H1 (cell line): ENCODE measurements around the gene CCDC30. TPM values are rescaled to one million over a fixed set of nuclear protein-coding genes. Genes with fewer than 3 reads are reported as not detected.

Experiments used
- CTCF ChIA-PET: fragments of 300-600 bp; sonication (Branson Sonifier 250); formaldehyde crosslinking; loops from one replicate; lab custom pipeline; 2021; ENCODE audit not compliant: partially characterized antibody; lab: Charles Lee
- POLR2A ChIA-PET: fragments of 300-600 bp; sonication (Branson Sonifier 250); formaldehyde crosslinking; loops from one replicate; lab custom pipeline; 2021; ENCODE audit warnings: inconsistent platforms; ENCODE audit not compliant: partially characterized antibody; lab: Charles Lee
- DNase-seq, 2 experiments: peaks; one replicate each; pipeline versions ENCODE4 v3.0.0 to v3.0.0-alpha.2; 2010 to 2022; ENCODE audit warnings: low spot score in 2 of 2, low read depth in 1 of 2, mixed read lengths in 1 of 2
- FAIRE-seq: peaks from 2 replicates; lab custom pipeline; 2011; peaks lifted over from hg19 to GRCh38; lab: Jason Lieb, UNC
- H2AFZ ChIP-seq: 2 replicates; pipeline ENCODE4 v1.8.1; 2012; ENCODE audit warnings: low read length, inconsistent platforms
- H2AK5ac ChIP-seq: 2 replicates; pipeline ENCODE4 v1.6.1; 2013; ENCODE audit warnings: low read depth, low read length
- H2BK120ac ChIP-seq: replicated peaks from 2 replicates; pipeline ENCODE3; 2013; ENCODE audit warnings: low read depth, low read length, inconsistent platforms
- H2BK12ac ChIP-seq: 2 replicates; pipeline ENCODE4 v1.6.1; 2013; ENCODE audit warnings: low read depth, low read length
- H2BK15ac ChIP-seq: 2 replicates; pipeline ENCODE4 v1.6.1; 2013; ENCODE audit warnings: low read length
- H2BK20ac ChIP-seq: 2 replicates; pipeline ENCODE4 v1.6.1; 2013; ENCODE audit warnings: low read length
- H2BK5ac ChIP-seq: 2 replicates; pipeline ENCODE4 v1.6.1; 2013; ENCODE audit warnings: low read depth, low read length
- H3K14ac ChIP-seq: 2 replicates; pipeline ENCODE4 v1.6.1; 2013; ENCODE audit warnings: inconsistent platforms; ENCODE audit not compliant: insufficient read length
- H3K18ac ChIP-seq: 2 replicates; pipeline ENCODE4 v1.6.1; 2013; ENCODE audit warnings: low read length; ENCODE audit errors: extremely low read depth
- H3K23ac ChIP-seq: 2 replicates; pipeline ENCODE4 v1.6.1; 2013; ENCODE audit warnings: inconsistent platforms; ENCODE audit not compliant: insufficient read length
- H3K23me2 ChIP-seq: 2 replicates; pipeline ENCODE4 v1.6.1; 2013; ENCODE audit warnings: low read depth, low read length
- H3K27ac ChIP-seq: 2 replicates; pipeline ENCODE4 v1.6.1; 2011; ENCODE audit warnings: low read depth, low read length, inconsistent platforms
- H3K27me3 ChIP-seq, 4 experiments: replicated peaks in 1 of 4; 1 replicate in 1 of 4; 2 replicates in 3 of 4; pipeline versions ENCODE4 v1.6.1 to v1.8.1; 2011 to 2013; ENCODE audit warnings: low read length in 3 of 4, mild to moderate bottlenecking in 3 of 4, inconsistent platforms in 2 of 4, mixed read lengths in 2 of 4, moderate library complexity in 1 of 4; ENCODE audit not compliant: control insufficient read depth in 3 of 4, insufficient read depth in 3 of 4; ENCODE audit errors: extremely low read depth in 1 of 4
- H3K36me3 ChIP-seq, 4 experiments: 2 replicates each; pipeline versions ENCODE4 v1.6.1 to v1.8.1; 2011 to 2013; ENCODE audit warnings: mild to moderate bottlenecking in 4 of 4, low read length in 3 of 4, moderate library complexity in 2 of 4, control low read depth in 1 of 4, inconsistent platforms in 1 of 4; ENCODE audit not compliant: insufficient read depth in 4 of 4, control insufficient read depth in 2 of 4
- H3K4ac ChIP-seq: replicated peaks from 2 replicates; pipeline ENCODE3; 2013; ENCODE audit warnings: low read length, low read depth, mixed read lengths, inconsistent platforms; ENCODE audit not compliant: insufficient read length
- H3K4me1 ChIP-seq, 4 experiments: replicated peaks in 1 of 4; 1 replicate in 1 of 4; 2 replicates in 3 of 4; pipeline versions ENCODE4 v1.6.1 to v1.8.1; 2011 to 2013; ENCODE audit warnings: low read length in 3 of 4, inconsistent platforms in 2 of 4, mixed read lengths in 1 of 4; ENCODE audit not compliant: insufficient read depth in 4 of 4, control insufficient read depth in 3 of 4
- H3K4me2 ChIP-seq, 2 experiments: 2 replicates each; pipeline versions ENCODE4 v1.6.1 to v1.8.1; 2011 to 2013; ENCODE audit warnings: low read depth in 2 of 2, low read length in 2 of 2, control low read depth in 1 of 2, inconsistent platforms in 1 of 2, mild to moderate bottlenecking in 1 of 2; ENCODE audit not compliant: insufficient read depth in 1 of 2
- H3K4me3 ChIP-seq, 4 experiments: fragments of 200-600, 300-600 bp in 1 of 4; sonication (generic), shearing (Covaris generic), sonication (Bioruptor Twin) in 1 of 4; 2 replicates each; pipeline versions ENCODE4 v1.5.1 to v1.8.1; 2011 to 2016; ENCODE audit warnings: low read length in 4 of 4, low read depth in 3 of 4, control low read depth in 2 of 4, inconsistent platforms in 2 of 4, mild to moderate bottlenecking in 2 of 4, mixed read lengths in 1 of 4, moderate library complexity in 1 of 4; ENCODE audit not compliant: insufficient read depth in 2 of 4; ENCODE audit errors: extremely low read depth in 1 of 4
- H3K56ac ChIP-seq: replicated peaks from 2 replicates; pipeline ENCODE3; 2013; ENCODE audit warnings: low read depth, mild to moderate bottlenecking, mixed read lengths, low read length, inconsistent platforms; ENCODE audit not compliant: insufficient read length
- H3K79me1 ChIP-seq: 2 replicates; pipeline ENCODE4 v1.6.1; 2013; ENCODE audit warnings: low read depth, low read length, control low read depth
- H3K79me2 ChIP-seq, 2 experiments: 2 replicates each; pipeline versions ENCODE4 v1.6.1 to v1.8.1; 2012 to 2013; ENCODE audit warnings: low read length in 2 of 2, mild to moderate bottlenecking in 2 of 2, inconsistent platforms in 1 of 2; ENCODE audit not compliant: insufficient read depth in 2 of 2, control insufficient read depth in 1 of 2
- H3K9ac ChIP-seq, 4 experiments: replicated peaks in 1 of 4; 1 replicate in 1 of 4; 2 replicates in 3 of 4; pipeline versions ENCODE4 v1.6.1 to v1.8.1; 2011 to 2013; ENCODE audit warnings: low read depth in 3 of 4, low read length in 3 of 4, control low read depth in 2 of 4, mild to moderate bottlenecking in 2 of 4, moderate library complexity in 2 of 4, inconsistent platforms in 1 of 4; ENCODE audit errors: extremely low read depth in 1 of 4
- H3K9me3 ChIP-seq, 2 experiments: 2 replicates each; pipeline versions ENCODE4 v1.6.1 to v1.8.1; 2012 to 2013; ENCODE audit warnings: mild to moderate bottlenecking in 2 of 2, moderate library complexity in 2 of 2, control low read depth in 1 of 2, inconsistent platforms in 1 of 2, low read depth in 1 of 2, low read length in 1 of 2, mixed read lengths in 1 of 2; ENCODE audit not compliant: insufficient read depth in 2 of 2
- H4K20me1 ChIP-seq, 2 experiments: replicated peaks in 1 of 2; 2 replicates each; pipeline versions ENCODE3 to v1.8.1; 2011 to 2013; ENCODE audit warnings: inconsistent platforms in 2 of 2, low read length in 2 of 2, mild to moderate bottlenecking in 1 of 2; ENCODE audit not compliant: insufficient read depth in 2 of 2, control insufficient read depth in 1 of 2
- H4K5ac ChIP-seq: 2 replicates; pipeline ENCODE4 v1.6.1; 2013; ENCODE audit warnings: low read length, low read depth, mixed read lengths, inconsistent platforms; ENCODE audit not compliant: insufficient read length
- H4K8ac ChIP-seq: 2 replicates; pipeline ENCODE4 v1.8.0; 2013; ENCODE audit warnings: mild to moderate bottlenecking, moderate library complexity, low read length, inconsistent platforms; ENCODE audit not compliant: insufficient read depth; ENCODE audit errors: extremely low read depth
- H4K91ac ChIP-seq: replicated peaks from 2 replicates; pipeline ENCODE3; 2013; ENCODE audit warnings: low read length, mixed read lengths, inconsistent platforms; ENCODE audit not compliant: insufficient read length
- BACH1 ChIP-seq: IDR thresholded peaks from 2 replicates; pipeline ENCODE4 v1.6.1; 2012; ENCODE audit warnings: low read length, improper control_type of control experiment
- BRCA1 ChIP-seq: IDR thresholded peaks from 2 replicates; pipeline ENCODE4 v1.6.1; 2012; ENCODE audit warnings: low read depth, low read length, improper control_type of control experiment
- CHD2 ChIP-seq: IDR thresholded peaks from 2 replicates; pipeline ENCODE4 v1.6.1; 2012; ENCODE audit warnings: low read length, improper control_type of control experiment
- GTF2F1 ChIP-seq: IDR thresholded peaks from 2 replicates; pipeline ENCODE4 v1.6.1; 2012; ENCODE audit warnings: low read depth, low read length, improper control_type of control experiment, borderline replicate concordance
- KDM1A ChIP-seq: fragments of 200-600, 300-600 bp; sonication (generic); IDR thresholded peaks from 2 replicates; pipeline ENCODE4 v1.7.1; 2016; ENCODE audit warnings: mild to moderate bottlenecking, low read length, borderline replicate concordance
- NANOG ChIP-seq: IDR thresholded peaks from 2 replicates; pipeline ENCODE4 v1.6.1; 2011; ENCODE audit warnings: low read length, low read depth, mild to moderate bottlenecking, inconsistent platforms; ENCODE audit not compliant: insufficient read depth, poor library complexity, severe bottlenecking
- SAP30 ChIP-seq: fragments of 300-600 bp; sonication (generic); IDR thresholded peaks from 2 replicates; pipeline ENCODE4 v1.7.1; 2012; ENCODE audit warnings: low read length, moderate library complexity, mild to moderate bottlenecking, inconsistent platforms; ENCODE audit not compliant: insufficient read depth, insufficient replicate concordance
- SP2 ChIP-seq: IDR thresholded peaks from 2 replicates; pipeline ENCODE4 v1.6.1; 2012; ENCODE audit warnings: mild to moderate bottlenecking, low read length, inconsistent platforms
- TAF7 ChIP-seq: optimal IDR thresholded peaks from 2 replicates; pipeline ENCODE3; 2011; ENCODE audit warnings: low read depth, mild to moderate bottlenecking, inconsistent platforms, low read length, moderate library complexity, borderline replicate concordance
- TCF12 ChIP-seq: IDR thresholded peaks from 2 replicates; pipeline ENCODE4 v1.6.1; 2011; ENCODE audit warnings: low read depth, mild to moderate bottlenecking, low read length
- TEAD4 ChIP-seq: IDR thresholded peaks from 2 replicates; pipeline ENCODE4 v1.6.1; 2012; ENCODE audit warnings: low read depth, low read length, inconsistent platforms, mixed read lengths
- YY1 ChIP-seq: IDR thresholded peaks from 2 replicates; pipeline ENCODE4 v1.6.1; 2011; ENCODE audit warnings: low read depth, mild to moderate bottlenecking, low read length
- WGBS, 2 experiments: shearing (Covaris generic) in 1 of 2; methylation state at CpG; one replicate each; pipeline versions ENCODE4 v1.1.6 to v1.1.7; 2013 to 2015; ENCODE audit warnings: low lambda C conversion rate in 2 of 2, mixed read lengths in 2 of 2, inconsistent platforms in 1 of 2, low coverage in 1 of 2, missing lambda C conversion rate in 1 of 2; ENCODE audit not compliant: insufficient replicate concordance in 2 of 2, insufficient coverage in 1 of 2, insufficient read length in 1 of 2; ENCODE audit errors: extremely low coverage in 1 of 2, missing lambda C conversion rate in 1 of 2; 5-methylcytosine and 5-hydroxymethylcytosine counted together
- polyA plus RNA-seq, 7 experiments: library from polyadenylated mRNA; depleted of rRNA in 3 of 7; stranded (reverse) in 5 of 7; unstranded in 2 of 7; fragments of >200 nt in 5 of 7; fragments of 200-250 nt in 2 of 7; gene quantifications; 1 replicate in 5 of 7; 2 replicates in 1 of 7; 4 replicates in 1 of 7; pipeline versions ENCODE4 v1.2.1 to v1.2.3, GENCODE V29; 2011 to 2013; ENCODE audit warnings: missing spikeins in 2 of 7, mixed read lengths in 2 of 7
- total RNA-seq: library from RNA; stranded (reverse); fragmentation: NEBNext Ultra II Directional; extraction: Animal tissue kit (Norgen Biotek cat#: 25700); gene quantifications from 2 replicates; pipeline ENCODE4 v1.2.1, GENCODE V29; 2021
- TF ChIP-seq, protein P1 (sequence below): IDR thresholded peaks from 2 replicates; pipeline ENCODE4 v1.6.1; 2012; ENCODE audit warnings: inconsistent platforms

The CCDC30 gene
- total and polyA plus RNA-seq, 2 of the 8 experiments (the other 6 are each of a cell fraction or from before 2014, with no cell fraction given): 0.60 to 1.8 TPM

DNA sequence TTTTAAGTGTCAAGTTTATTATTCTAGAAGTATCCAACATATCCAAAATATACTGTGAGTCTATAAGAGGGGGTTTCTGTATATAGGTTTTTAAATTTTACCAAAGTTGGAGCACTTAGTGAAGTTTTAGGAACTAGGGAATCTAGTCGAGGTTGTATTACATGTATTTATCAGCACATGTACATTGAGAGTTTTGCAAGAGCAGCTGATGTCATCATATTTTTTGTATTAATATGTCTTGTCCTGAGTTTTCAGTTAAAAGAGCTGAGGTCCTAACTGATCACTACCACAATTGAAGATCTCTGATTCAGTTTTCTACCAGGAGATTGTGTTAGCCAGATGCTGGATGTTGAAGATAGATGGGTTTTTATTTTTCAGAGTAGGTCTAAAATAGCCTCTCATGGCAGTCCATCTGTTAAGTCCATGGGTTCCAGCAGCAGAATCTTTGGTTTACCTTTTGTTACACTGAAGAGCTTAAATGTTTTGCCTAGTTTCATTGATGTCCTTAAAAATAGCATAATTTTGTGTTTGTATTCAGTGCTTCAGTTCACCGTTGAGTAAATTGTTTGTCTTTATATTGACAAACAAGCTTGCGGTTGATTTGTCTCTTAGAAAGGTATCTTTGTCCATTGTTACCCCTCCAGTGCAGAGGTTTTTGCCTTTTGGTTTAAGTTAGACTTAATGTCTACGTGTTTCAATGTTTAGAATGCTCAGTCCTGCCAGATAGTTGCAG is 235.2 kb downstream of the CCDC30 start:
- Histone ChIP-seq H3K4me2 (no peak overlapping the region), H2BK5ac (no peak overlapping the region), H4K91ac (no peak overlapping the region), H3K23me2 (no peaks in the 10 kb centered on the region), H3K18ac (no peak overlapping the region), H3K27ac (no peak overlapping the region), H3K4ac (no peak overlapping the region), H3K23ac (no peak overlapping the region), H2BK12ac (no peak overlapping the region), H4K5ac (no peak overlapping the region), H3K79me2 (peaks cover 12 to 85% of the 10 kb centered on the region in 2 experiments; a peak in 3 of 4 replicates), H3K9me3 (no peaks in the 10 kb centered on the region), H2BK120ac (no peak overlapping the region), H3K36me3 (peaks cover 33 to 98% (median 70%) of the 10 kb centered on the region in 4 experiments), H3K79me1 (peaks cover 2% of the 10 kb centered on the region; the same call in 1 of the 2 replicates), H3K4me3 (no peak overlapping the region), H2AFZ (no peak overlapping the region), H3K4me1 (no peaks in the 10 kb centered on the region), H4K8ac (no peak overlapping the region), H2AK5ac (no peak overlapping the region), H3K9ac (no peak overlapping the region), H2BK15ac (no peak overlapping the region), H4K20me1 (peaks cover 10 to 19% of the 10 kb centered on the region in 2 experiments), H2BK20ac (no peak overlapping the region), H3K14ac (no peak overlapping the region), H3K56ac (no peak overlapping the region), H3K27me3 (no peaks in the 10 kb centered on the region)
- CTCF ChIA-PET: interaction anchor here (0.9 kb wide), 1 partner anchor 15 kb away, joined by 4 read pairs; no protein-coding TSS in a partner anchor
- POLR2A ChIA-PET: interaction anchor here (0.6 to 5.3 kb wide), 4 partner anchors 8 to 16 kb away, joined by 4 to 25 read pairs (median 10); partner anchors contain the start of gene YBX1
- no peak for DNase-seq
- 91% methylated on average over 4 of the region's 4 CpGs; no CpG with 5 or more reads in 1 of the 2 experiments for WGBS, 2 experiments
- FAIRE-seq: peak; percentile 55
- TF ChIP-seq, protein P1, sequence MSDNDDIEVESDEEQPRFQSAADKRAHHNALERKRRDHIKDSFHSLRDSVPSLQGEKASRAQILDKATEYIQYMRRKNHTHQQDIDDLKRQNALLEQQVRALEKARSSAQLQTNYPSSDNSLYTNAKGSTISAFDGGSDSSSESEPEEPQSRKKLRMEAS: no peak
- TF ChIP-seq SP2 (no peak), NANOG (no peak), TAF7 (no peak), TEAD4 (no peak), YY1 (no peak), BRCA1 (no peak), TCF12 (no peak), GTF2F1 (no peak), BACH1 (no peak), CHD2 (no peak), SAP30 (no peak), KDM1A (no peak)
